Smooth muscle cell (in vitro differentiated cells): Measurements from ENCODE around the gene UHRF1. TPM values are rescaled to one million over a fixed set of nuclear protein-coding genes. Genes with fewer than 3 reads are reported as not detected.

Experiments
- DNase-seq: peaks from one replicate; lab custom pipeline; 2025; ENCODE audit not compliant: unreplicated experiment; lab: John Stamatoyannopoulos, UW
- H2AFZ ChIP-seq: fragments of 200-600 bp; sonication (generic); 2 replicates; pipeline ENCODE4 v1.6.0; 2016; ENCODE audit warnings: antibody characterized with exemption, low read depth, mild to moderate bottlenecking
- H3F3A ChIP-seq: fragments of 200-600 bp; sonication (generic); 2 replicates; pipeline ENCODE4 v1.6.0; 2017; ENCODE audit warnings: antibody characterized with exemption, low read depth
- H3K27ac ChIP-seq: fragments of 200-600 bp; sonication (generic); 2 replicates; pipeline ENCODE4 v1.5.1; 2016; ENCODE audit warnings: low read depth, mild to moderate bottlenecking
- H3K27me3 ChIP-seq: fragments of 200-600 bp; sonication (generic); 2 replicates; pipeline ENCODE4 v1.6.1; 2016; ENCODE audit warnings: low read depth, mild to moderate bottlenecking
- H3K36me3 ChIP-seq: fragments of 200-600 bp; sonication (generic); 2 replicates; pipeline ENCODE4 v1.5.1; 2016; ENCODE audit warnings: low read depth
- H3K4me1 ChIP-seq: fragments of 200-600 bp; sonication (generic); 2 replicates; pipeline ENCODE4 v1.5.1; 2016; ENCODE audit warnings: low read depth
- H3K4me2 ChIP-seq: fragments of 200-600 bp; sonication (generic); 2 replicates; pipeline ENCODE4 v1.6.0; 2016; ENCODE audit warnings: mild to moderate bottlenecking
- H3K4me3 ChIP-seq: fragments of 200-600 bp; sonication (generic); 2 replicates; pipeline ENCODE4 v1.5.1; 2016; ENCODE audit warnings: mild to moderate bottlenecking
- H3K79me2 ChIP-seq: fragments of 200-600 bp; sonication (generic); 2 replicates; pipeline ENCODE4 v1.6.0; 2016; ENCODE audit warnings: low read depth, mild to moderate bottlenecking
- H3K9ac ChIP-seq: fragments of 200-600 bp; sonication (generic); 2 replicates; pipeline ENCODE4 v1.6.0; 2016; ENCODE audit warnings: low read depth
- H3K9me3 ChIP-seq: fragments of 200-600 bp; sonication (generic); replicated peaks from 2 replicates; pipeline ENCODE4 v1.5.1; 2016; ENCODE audit warnings: low read depth
- H4K20me1 ChIP-seq: fragments of 200-600 bp; sonication (generic); 2 replicates; pipeline ENCODE4 v1.6.0; 2016; ENCODE audit warnings: low read depth
- CTCF ChIP-seq: fragments of 200-600 bp; sonication (generic); IDR thresholded peaks from 2 replicates; pipeline ENCODE4 v1.5.1; 2017; ENCODE audit warnings: borderline replicate concordance, mild to moderate bottlenecking, antibody characterized with exemption; ENCODE audit not compliant: insufficient read depth, poor library complexity, severe bottlenecking
- WGBS: methylation state at CpG from one replicate; pipeline ENCODE4 v1.1.7; 2016; ENCODE audit warnings: low lambda C conversion rate; 5-methylcytosine and 5-hydroxymethylcytosine counted together
- polyA plus RNA-seq: library from polyadenylated mRNA; unstranded; fragments of >200 nt; fragmentation: Nextera tagmentation; extraction: Ambion mirVana; gene quantifications from 2 replicates; pipeline ENCODE4 v1.2.1, GENCODE V29; 2016
- total RNA-seq: library from RNA; depleted of rRNA; stranded (reverse); fragments of >200 nt; gene quantifications from 2 replicates; pipeline ENCODE4 v1.2.3, GENCODE V29; 2014

Gene UHRF1
- total and polyA plus RNA-seq, 2 experiments from 2014 or later = 11.3 to 27.2 TPM

GRCh38 chr19:4976401-4977298, 67.3 kb downstream of the UHRF1 start:
- Histone ChIP-seq H3K79me2 (peaks cover 99% of the 10 kb centered on the region), H3F3A (peaks cover 11% of the 10 kb centered on the region), H2AFZ (no peak overlapping the region), H3K27ac (peak overlapping the region; percentile 79), H3K36me3 (no peaks in the 10 kb centered on the region), H3K9ac (no peak overlapping the region), H3K27me3 (no peaks in the 10 kb centered on the region), H3K4me3 (no peak overlapping the region), H3K9me3 (no peaks in the 10 kb centered on the region), H4K20me1 (peaks cover 100% of the 10 kb centered on the region), H3K4me1 (peaks cover 26% of the 10 kb centered on the region), H3K4me2 (peak overlapping the region; percentile 23)
- DNase-seq = no peak
- 62% methylated on average over 33 of the region's 33 CpGs for WGBS
- peak; percentile 18 for TF ChIP-seq CTCF

- H3K4me1 ChIP-seq = peaks cover 21% of the 10 kb centered on the region
- H3K79me2 ChIP-seq = peaks cover 99% of the 10 kb centered on the region
- H2AFZ ChIP-seq = no peak overlapping the region
- H4K20me1 ChIP-seq = peaks cover 100% of the 10 kb centered on the region
- no peak for DNase-seq
- H3K27me3 ChIP-seq = no peaks in the 10 kb centered on the region
- no peaks in the 10 kb centered on the region for H3K9me3 ChIP-seq
- whole genome bisulfite sequencing = 67% methylated on average over 36 of the region's 36 CpGs
- H3K36me3 ChIP-seq = no peaks in the 10 kb centered on the region
- peak overlapping the region; percentile 56 for H3K4me2 ChIP-seq
- H3K27ac ChIP-seq = peak overlapping the region; percentile 79
- H3F3A ChIP-seq = peaks cover 11% of the 10 kb centered on the region
- H3K4me3 ChIP-seq = no peak overlapping the region
- H3K9ac ChIP-seq = no peak overlapping the region
- TF ChIP-seq CTCF = no peak
Measured at GRCh38 chr19:4977299-4978174, 68.2 kb downstream of the UHRF1 start.

- Histone ChIP-seq H3K9me3 (no peaks in the 10 kb centered on the region), H2AFZ (no peak overlapping the region), H3K4me3 (no peak overlapping the region), H3F3A (peaks cover 9% of the 10 kb centered on the region), H3K27me3 (no peaks in the 10 kb centered on the region), H3K4me1 (peaks cover 21% of the 10 kb centered on the region), H3K4me2 (no peak overlapping the region), H4K20me1 (peaks cover 100% of the 10 kb centered on the region), H3K27ac (peak overlapping the region; percentile 52), H3K36me3 (no peaks in the 10 kb centered on the region), H3K9ac (no peak overlapping the region), H3K79me2 (peaks cover 99% of the 10 kb centered on the region)
- 92% methylated on average over 8 of the region's 8 CpGs for WGBS
- no peak for DNase-seq
- no peak for TF ChIP-seq CTCF
Measured at GRCh38 chr19:4979211-4979807, 70.0 kb downstream of the UHRF1 start.
